Activated gamma-delta T cell (primary cell): ENCODE results near the gene SLC26A9.
"Not testable (repeated sequence)": the region's sequence is repeated elsewhere in the genome, so short reads cannot be mapped to it uniquely, and the experiment has no call there.

Experiments
- DNase-seq: peaks from one replicate; lab custom pipeline; 2025; lab: John Stamatoyannopoulos, UW

SLC26A9 gene

GRCh38 chr1:205889706-205890105 is 53.5 kb downstream of the SLC26A9 start:
- DNase-seq, result not testable (repeated sequence)

- DNase-seq, result not testable (repeated sequence)
Observed at GRCh38 chr1:205889006-205889405, 54.2 kb downstream of the SLC26A9 start.

GRCh38 chr1:205883792-205884191 is 59.5 kb downstream of the SLC26A9 start:
- DNase-seq, result no peak

GRCh38 chr1:205880923-205881322 is 62.3 kb downstream of the SLC26A9 start:
- DNase-seq, result no peak

GRCh38 chr1:205879974-205880373 is 63.3 kb downstream of the SLC26A9 start:
- no peak for DNase-seq

GRCh38 chr1:205878026-205878425 is 65.2 kb downstream of the SLC26A9 start:
- no peak for DNase-seq

GRCh38 chr1:205873148-205873547 is 70.1 kb downstream of the SLC26A9 start:
- not testable (repeated sequence) for DNase-seq

GRCh38 chr1:205870236-205870635 is 73.0 kb downstream of the SLC26A9 start:
- no peak for DNase-seq
